ENCODE data around the gene SPATA6.
"Not testable (repeated sequence)": the region's sequence is repeated elsewhere in the genome, so short reads cannot be mapped to it uniquely, and the experiment has no call there.

The SPATA6 gene

DNA sequence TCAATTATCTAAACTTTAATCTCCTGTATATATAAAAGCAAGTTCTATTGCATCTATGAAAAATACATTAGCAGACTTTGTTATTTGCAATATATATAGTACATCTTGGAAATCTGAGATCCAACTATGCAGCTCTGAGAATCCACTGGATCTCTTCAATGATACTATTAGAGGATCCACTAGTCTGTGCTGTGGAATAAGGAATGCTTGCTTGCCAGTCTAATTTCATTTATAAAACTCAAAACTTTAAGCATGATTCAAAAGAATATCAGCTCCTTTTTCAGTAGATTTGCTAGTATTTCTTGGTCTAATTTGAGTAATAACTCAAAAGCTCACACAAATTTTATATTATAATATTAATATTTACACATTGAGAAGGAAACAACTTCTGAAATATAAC lies 115.1 kb downstream of the SPATA6 start:
- DNase-seq (ENCODE audit: low spot score) = no peak

DNA sequence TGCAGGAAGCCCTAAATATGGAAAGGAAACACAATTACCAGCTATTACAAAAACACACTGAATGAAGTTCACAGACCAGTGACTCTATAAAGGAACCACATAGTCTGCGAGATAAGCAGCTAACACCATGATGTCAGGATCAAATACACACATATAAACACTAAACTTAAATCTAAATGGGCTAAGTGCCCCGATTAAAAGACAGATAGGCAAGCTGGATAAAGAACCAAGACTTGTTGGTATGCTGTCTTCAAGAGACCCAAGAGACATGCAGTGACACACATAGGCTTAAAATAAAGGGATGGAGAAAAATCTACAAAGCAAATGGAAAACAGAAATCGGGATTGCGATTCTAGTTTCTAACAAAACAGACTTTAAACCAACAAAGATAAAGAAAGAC lies 127.6 kb downstream of the SPATA6 start:
- DNase-seq (ENCODE audit: low spot score) = no peak

DNA sequence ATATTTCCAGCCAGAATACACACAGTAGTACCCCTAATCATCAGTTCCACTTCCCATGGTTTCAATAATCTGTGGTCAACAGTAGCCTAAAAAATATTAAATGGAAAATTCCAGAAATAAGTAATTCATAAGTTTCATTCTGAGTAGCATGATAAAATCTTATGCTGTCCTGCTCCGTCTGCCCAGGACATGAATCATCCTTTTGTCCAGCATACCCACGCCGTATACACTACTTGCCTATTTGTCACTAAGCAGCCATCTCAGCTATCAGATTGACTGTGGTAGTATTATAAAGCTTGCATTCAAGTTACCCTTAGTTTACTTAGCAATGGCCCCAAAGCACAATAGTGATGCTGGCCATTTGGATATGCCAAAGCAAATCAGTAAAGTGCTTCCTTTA lies 130.8 kb downstream of the SPATA6 start:
- DNase-seq (ENCODE audit: low spot score) = no peak

DNA sequence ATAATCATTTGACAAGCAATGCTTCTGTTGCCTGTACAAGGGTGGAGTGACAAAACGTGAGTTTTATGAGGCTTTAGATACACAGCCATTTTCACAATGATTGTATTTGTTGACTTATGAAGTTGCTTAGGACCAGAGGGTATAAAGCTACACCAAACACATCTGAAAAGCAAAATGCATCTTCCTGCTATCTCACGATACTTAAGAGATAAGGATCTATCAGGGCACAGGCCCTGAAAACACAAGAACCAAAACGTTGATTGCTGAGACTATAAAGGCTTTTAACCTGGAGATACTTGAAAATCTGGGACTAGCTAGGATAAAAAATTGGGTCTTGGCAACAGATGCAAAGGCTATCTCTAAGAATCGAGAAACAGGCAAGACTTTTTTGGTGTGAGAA lies 133.7 kb downstream of the SPATA6 start:
- no peak for DNase-seq (ENCODE audit: low spot score)

DNA sequence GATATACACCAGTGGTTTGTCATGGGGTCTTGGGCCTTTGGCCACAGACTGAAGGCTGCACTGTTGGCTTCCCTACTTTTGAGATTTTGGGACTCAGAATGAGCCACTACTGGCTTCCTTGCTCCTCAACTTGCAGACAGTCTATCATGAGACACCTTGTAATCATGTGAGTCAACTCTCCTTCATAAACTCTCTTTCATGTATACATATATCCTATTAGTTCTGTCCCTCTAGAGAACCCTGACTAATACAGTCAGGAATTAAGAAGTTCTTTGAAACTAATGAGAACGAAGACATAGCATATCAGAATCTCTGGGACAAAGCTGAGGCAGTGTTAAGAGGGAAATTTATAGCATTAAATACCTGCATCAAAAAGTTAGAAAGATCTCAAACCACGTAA lies 138.7 kb downstream of the SPATA6 start:
- DNase-seq (ENCODE audit: low spot score) = no peak

DNA sequence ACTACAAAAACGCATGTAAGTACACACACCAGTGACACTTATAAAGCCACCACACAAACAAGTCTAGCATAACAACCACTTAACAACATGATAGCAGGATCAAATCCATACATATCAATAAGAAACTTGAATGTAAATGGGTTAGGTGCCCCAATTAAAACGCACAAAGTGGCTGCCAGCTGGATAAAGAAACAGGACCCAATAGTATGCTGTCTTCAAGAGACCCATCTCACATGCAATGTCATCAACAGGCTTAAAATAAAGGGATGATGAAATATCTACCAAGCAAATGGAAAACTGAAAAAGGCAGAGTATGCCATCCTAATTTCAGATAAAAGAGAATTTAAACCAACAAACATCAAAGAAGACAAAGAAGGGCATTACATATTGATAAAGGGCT lies 139.9 kb downstream of the SPATA6 start:
- DNase-seq (ENCODE audit: low spot score) = no peak

DNA sequence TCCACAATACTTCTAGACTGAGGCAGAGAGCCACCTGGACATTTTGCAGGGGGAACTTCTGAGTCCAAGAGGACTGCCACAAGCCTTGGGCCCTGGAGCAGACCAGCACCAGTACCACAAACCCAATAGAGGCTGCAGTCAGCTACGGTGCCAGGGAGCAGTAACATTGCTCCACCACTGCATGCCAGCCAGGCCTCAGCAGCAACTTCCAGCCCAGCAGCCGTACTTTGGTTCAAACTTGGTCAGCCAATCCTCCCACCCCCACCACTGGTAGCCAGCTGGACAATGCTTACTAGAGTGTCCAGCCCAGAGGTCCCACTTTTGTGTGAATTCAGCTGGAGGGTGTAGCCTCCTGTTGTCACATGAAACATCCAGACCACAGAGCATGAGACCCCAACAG lies 142.1 kb downstream of the SPATA6 start:
- no peak for DNase-seq (ENCODE audit: low spot score)

DNA sequence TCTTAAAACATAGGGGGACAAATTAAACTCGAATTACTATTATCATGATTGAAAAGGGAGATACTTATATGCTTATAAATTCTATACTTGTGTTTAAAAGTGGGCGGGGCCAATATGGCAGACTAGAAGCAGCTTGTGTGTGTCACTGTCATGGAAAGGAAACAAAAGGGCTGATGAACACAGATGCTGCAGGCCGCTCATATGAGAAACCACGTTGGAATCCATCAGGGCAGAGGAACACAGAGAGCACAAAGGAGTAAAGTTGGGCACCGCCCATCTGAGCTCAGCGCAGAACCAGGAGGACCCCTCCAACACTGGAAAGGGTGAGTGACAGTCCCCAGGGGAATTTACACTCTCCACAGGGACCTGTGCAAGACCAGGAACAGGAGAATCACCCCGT lies 142.5 kb downstream of the SPATA6 start:
- DNase-seq (ENCODE audit: low spot score) = no peak

DNA sequence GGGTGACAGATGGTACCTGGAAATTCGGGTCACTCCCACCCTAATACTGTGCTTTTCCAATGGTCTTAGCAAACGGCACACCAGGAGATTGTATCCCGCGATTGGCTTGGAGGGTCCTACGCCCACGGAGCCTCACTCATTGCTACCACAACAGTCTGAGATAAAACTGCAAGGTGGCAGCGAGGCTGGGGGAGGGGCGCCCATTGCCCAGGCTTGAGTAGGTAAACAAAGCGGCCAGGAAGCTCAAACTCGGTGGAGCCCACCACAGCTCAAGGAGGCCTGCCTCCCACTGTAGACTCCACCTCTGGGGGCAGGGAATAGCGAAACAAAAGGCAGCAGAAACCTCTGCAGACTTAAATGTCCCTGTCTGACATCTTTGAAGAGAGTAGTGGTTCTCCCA lies 160.2 kb downstream of the SPATA6 start:
- not testable (repeated sequence) for DNase-seq (ENCODE audit: low spot score)

DNA sequence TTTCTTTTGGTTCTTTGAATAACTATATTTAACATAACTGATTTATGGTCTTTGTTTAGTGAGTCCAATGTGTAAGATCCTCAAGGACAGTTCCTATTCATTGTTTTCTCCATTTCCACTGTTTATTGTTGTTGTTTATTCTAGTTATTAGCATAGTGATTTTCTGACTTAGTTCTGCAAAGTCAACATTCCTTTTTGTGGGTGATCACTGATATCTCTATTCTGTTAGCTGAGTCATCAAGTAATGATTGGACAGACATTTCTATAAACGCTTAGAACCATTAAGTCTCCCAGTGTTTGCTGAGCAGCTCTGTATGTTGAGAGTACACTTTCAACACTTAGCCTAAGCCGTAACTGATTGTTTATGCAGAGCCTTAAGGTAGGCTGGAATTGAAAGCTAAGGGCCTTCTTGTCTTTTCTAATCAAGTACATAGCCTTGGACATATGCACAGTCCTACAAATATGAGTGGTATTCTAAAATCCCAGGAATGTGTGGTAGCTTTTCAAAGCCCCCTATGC lies 162.4 kb downstream of the SPATA6 start:
- DNase-seq (ENCODE audit: low spot score) = no peak

DNA sequence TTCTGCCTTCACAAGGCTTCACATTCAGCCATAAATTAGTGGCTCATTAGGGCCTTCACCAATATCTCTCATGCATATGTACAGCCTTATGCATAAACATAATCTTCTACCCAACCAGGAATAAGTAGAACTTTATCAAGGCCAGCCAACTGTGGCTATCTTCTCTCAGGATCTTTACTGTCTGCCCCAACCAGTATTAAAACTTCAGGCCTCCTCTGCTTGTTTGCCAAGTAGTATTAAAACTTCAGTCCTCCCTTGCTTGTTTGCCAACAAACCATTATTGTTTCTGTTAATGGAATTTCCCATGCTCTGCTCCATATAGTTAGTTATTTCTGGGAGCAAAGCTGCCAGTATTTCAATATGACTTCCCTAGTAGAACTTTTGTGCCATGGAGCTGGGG lies 169.4 kb downstream of the SPATA6 start:
- no peak for DNase-seq (ENCODE audit: low spot score)

DNA sequence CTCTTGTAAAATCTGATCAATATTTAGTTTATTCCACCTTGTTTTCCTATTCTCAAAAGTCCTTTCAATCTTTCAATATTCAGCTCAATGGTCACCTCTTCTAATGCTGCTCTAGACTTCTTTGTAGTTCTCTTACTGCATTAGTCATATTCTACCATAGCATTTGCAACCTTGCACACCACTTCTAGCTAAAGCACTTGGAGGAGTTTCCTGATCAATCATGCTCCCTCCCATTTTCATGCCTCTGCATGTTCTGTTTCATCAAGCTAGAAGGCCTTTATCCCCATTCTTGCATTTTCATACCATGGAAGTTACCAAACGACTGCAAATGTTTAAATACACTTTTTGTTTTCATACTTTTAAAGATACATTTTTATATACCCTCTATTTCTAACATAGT lies 177.3 kb downstream of the SPATA6 start:
- DNase-seq (ENCODE audit: low spot score) = no peak

DNA sequence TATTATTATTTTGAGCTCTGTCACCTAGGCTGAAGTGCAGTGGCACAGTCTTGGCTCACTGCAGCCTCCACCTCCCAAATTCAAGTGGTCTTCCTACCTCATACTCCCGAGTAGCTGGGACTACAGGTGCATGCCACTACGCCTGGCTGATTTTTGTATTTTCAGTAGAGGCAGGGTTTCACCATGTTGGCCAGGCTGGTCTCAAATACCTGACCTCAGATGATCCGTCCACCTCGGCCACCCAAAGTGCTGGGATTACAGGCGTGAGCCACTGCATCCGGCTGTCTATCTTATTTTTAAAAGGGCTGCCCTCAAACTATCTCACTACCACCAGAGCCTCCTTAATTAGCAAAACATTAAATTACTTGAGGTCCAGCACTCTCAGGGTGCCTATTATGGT lies 177.9 kb downstream of the SPATA6 start:
- not testable (repeated sequence) for DNase-seq (ENCODE audit: low spot score)

DNA sequence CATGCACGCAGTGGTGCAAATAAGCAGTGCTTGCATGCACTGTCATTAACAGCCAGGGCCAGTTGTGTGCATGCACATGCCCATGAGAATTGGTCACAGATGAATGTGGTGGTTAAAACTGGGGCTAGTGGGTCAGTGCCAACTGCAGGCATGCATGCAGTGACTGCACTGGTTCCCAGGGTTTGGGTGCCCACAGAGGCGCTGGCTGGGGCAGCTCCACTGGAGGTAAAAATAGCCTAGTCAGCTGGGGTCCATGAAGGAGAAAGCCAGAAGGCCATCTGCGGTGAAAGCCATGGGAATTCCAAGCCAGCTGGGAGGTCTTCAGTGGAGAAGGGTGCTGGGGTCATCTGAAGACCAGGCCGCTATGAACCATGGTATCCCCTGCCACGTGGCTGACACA lies 179.3 kb downstream of the SPATA6 start:
- no peak for DNase-seq (ENCODE audit: low spot score)

DNA sequence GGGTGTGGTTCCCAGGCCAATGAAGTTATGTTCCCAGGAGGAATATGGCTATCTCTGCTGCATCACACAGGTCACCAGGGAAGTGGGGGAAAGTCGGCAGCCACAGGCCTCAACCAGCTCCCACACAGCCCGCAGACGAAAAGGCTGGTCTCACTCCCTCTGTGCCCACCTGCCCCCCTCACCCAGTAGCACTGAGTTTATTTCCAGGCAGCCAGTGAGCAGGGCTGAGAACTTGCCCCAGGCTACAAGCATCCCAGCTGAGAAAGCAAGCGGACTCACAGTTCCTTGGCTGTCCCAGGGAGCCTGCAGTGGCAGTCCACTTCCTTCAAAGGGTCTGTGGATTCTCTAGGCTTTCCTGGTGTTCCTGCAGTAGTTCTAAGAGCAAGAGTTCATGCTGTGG lies 180.6 kb downstream of the SPATA6 start:
- DNase-seq (ENCODE audit: low spot score) = no peak

DNA sequence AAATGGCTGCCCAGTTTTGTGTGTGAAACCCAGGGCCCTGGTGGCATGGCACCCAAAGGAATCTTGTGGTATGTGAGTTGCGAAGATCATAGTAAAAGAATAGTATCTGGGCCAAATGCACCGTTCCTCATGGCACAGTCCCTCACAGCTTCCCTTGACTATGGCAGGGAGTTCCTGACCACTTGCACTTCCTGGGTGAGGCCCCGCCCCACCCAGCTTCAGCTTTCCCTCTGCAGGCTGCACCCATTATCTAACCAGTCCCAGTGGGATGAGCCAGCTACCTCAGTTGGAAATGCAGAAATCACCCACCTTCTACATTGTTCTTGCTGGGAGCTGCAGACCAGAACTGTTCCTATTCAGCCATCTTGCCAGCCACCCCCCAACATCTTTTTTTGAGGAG lies 186.5 kb downstream of the SPATA6 start:
- no peak for DNase-seq (ENCODE audit: low spot score)

DNA sequence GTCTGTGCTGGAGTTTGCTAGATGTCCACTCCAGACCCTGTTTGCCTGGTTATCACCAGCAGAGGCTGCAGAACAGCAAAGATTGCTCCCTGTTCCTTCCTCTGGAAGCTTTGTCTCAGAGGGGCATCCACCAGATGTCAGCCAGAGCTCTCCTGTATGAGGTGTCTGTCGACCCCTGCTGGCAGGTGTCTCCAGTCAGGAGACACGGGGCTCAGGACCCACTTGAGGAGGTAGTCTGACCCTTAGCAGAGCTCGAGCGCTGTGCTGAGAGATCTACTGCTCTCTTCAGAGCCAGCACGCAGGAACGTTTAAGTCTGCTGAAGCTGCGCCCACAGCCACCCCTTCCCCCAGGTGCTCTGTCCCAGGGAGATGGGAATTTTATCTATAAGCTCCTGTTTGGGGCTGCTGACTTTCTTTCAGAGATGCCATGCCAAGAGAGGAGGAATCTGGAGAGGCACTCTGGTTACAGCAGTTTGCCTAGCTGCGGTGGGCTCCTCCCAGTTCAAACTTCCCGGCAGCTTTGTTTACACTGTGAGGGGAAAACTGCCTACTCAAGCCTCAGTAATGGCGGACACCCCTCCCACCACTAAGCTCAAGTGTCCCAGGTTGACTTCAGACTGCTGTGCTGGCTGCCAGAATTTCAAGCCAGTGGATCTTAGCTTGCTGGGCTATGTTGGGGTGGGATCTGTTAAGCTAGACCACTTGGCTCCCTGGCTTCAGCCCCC lies 187.1 kb downstream of the SPATA6 start:
- DNase-seq (ENCODE audit: low spot score) = not testable (repeated sequence)

DNA sequence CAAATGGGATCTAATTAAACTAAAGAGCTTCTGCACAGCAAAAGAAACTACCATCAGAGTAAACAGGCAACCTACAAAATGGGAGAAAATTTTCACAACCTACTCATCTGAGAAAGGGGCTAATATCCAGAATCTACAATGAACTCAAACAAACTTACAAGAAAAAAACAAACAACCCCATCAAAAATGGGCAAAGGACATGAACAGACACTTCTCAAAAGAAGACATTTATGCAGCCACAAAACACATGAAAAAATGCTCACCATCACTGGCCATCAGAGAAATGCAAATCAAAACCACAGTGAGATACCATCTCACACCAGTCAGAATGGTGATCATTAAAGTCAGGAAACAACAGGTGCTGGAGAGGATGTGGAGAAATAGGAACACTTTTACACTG lies 189.7 kb downstream of the SPATA6 start:
- DNase-seq (ENCODE audit: low spot score) = not testable (repeated sequence)

DNA sequence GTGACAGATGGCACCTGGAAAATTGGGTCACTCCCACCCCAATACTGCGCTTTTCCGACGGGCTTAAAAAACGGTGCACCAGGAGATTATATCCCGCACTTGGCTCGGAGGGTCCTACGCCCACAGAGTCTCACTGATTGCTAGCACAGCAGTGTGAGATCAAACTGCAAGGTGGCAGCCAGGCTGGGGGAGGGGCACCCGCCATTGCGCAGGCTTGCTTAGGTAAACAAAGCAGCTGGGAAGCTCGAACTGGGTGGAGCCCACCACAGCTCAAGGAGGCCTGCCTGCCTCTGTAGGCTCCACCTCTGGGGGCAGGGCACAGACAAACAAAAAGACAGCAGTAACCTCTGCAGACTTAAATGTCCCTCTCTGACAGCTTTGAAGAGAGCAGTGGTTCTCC lies 194.6 kb downstream of the SPATA6 start:
- not testable (repeated sequence) for DNase-seq (ENCODE audit: low spot score)

DNA sequence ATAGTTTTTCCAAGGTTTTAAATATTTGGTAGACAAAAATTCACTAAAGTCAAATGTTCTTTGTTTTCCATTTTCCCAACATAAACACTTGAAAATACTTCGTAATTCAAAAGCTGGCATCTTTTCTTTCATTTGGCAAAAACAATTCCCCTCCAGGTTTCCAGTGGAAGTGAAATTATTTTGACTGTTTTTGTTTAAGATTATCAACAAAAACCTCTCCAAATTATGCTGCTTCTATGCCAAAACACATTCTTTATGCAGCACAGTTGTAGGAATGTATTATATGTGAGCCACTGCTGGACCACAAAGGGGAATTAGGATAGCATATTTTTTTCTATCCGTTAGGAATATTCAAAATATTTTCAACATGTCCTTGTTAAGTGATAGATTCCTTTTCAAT lies 205.4 kb downstream of the SPATA6 start:
- DNase-seq (ENCODE audit: low spot score) = no peak

DNA sequence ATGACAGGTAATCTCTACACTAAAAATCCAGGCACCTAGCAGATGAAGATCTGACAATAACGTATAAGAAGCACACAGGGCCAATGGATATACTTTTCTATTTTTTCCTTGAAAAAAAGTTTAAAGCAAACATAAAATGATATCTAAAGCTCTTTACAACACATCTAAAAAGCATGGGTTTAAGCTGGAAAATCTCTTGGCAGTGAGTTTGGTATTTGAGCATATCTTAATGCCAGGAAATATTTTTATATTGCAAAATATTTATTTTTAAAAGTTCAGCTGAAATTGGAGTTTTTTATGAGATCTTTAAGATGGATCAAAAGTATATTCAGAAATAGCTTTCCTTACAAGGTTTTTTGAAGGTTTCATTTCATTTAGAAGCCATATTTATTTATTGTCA lies 209.0 kb downstream of the SPATA6 start:
- no peak for DNase-seq (ENCODE audit: low spot score)

DNA sequence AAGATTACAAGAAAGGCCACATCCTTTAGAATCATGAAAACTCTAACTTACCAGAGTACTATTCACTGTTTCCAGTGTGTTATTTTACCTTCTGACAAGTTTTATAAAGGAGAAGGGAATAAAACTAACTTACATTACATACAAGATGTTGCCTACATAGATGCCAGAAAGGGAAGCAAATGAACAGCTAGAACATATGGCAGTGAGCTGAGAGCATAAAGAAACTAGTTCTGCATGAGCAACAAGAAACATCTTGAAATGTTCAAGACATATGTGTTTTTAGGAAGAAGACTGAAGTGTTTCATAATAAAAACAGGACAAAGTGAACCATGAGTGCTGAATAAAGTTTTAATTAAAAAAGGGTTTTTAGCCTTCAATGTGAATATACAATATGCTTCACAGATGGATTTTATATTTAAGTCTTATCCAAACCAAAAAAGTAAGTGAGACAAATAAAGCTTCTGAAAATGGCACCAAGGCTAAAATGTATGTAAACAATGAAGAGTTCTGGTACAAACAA lies 210.1 kb downstream of the SPATA6 start:
- no peak for DNase-seq (ENCODE audit: low spot score)

DNA sequence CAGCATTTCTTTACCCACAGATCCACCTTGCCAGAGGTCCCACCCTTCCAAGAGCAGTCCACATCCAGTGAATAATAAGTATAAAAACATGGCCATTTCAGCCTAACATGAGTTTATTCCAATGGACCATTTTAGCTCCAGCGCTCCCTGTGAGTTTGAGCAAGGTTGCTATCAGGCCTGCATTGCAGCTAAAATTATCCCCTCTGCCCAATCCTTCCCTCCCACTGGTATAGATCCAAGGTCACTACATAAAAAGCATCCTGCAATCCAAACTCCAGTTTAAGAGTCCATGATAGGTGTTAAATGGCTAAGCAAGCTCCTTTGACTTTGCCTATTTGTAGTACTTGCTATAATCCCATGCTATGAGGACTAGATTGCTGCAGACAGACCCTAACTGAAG lies 213.9 kb downstream of the SPATA6 start:
- no peak for DNase-seq (ENCODE audit: low spot score)

DNA sequence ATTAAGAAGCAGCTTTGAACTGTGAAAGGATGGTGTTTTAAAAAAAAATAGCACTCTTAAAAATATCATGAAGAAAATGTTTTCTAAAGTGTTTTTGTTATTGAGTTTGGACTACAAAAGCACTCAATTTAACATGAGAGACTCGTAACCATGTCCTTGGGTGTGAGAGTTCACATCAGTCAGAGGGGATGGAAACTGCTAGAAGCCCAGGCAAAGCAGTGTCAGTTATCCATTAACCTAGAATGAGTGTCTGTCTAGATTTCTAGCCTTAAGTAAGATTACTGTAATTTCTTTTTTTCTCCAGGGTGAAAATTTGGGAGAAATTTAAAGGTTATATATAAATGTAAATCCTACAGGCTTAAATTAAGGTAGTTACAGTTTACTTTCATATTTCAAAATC lies 217.8 kb downstream of the SPATA6 start:
- DNase-seq (ENCODE audit: low spot score) = no peak
